WTC11 (cell line): Measurements from ENCODE around the gene HSPG2.

ENCODE experiments used
- CBFB ChIP-seq: sonication (generic); formaldehyde crosslinking; IDR thresholded peaks from 2 replicates; pipeline ENCODE4 v1.8.1; 2022; ENCODE audit warnings: mild to moderate bottlenecking, low read depth, missing genetic modification reagents
- IRF2 ChIP-seq: sonication (generic); formaldehyde crosslinking; IDR thresholded peaks from 2 replicates; pipeline ENCODE4 v1.8.0; 2022; ENCODE audit warnings: low read depth, missing genetic modification reagents, borderline replicate concordance
- MYBL2 ChIP-seq: sonication (generic); formaldehyde crosslinking; IDR thresholded peaks from 2 replicates; pipeline ENCODE4 v1.8.1; 2023; ENCODE audit warnings: mild to moderate bottlenecking, moderate library complexity, missing genetic modification reagents
- NR1H2 ChIP-seq: sonication (generic); formaldehyde crosslinking; IDR thresholded peaks from 2 replicates; pipeline ENCODE4 v1.9.0; 2021; ENCODE audit warnings: mild to moderate bottlenecking, moderate library complexity, missing genetic modification reagents
- ZNF512 ChIP-seq: sonication (generic); formaldehyde crosslinking; IDR thresholded peaks from 2 replicates; pipeline ENCODE4 v1.8.1; 2022; ENCODE audit warnings: missing genetic modification reagents, borderline replicate concordance
- TF ChIP-seq, protein P1 (sequence below): fragments of 200-600 bp; IDR thresholded peaks from 2 replicates; pipeline ENCODE4 v1.8.0; 2022; ENCODE audit warnings: antibody characterized with exemption
- TF ChIP-seq, protein P2 (sequence below): sonication (generic); formaldehyde crosslinking; IDR thresholded peaks from 2 replicates; pipeline ENCODE4 v1.8.1; 2023; ENCODE audit warnings: mild to moderate bottlenecking, missing genetic modification reagents

GRCh38 chr1:21946836-21947587 is 9.9 kb upstream of the HSPG2 start:
- TF ChIP-seq, protein P1, sequence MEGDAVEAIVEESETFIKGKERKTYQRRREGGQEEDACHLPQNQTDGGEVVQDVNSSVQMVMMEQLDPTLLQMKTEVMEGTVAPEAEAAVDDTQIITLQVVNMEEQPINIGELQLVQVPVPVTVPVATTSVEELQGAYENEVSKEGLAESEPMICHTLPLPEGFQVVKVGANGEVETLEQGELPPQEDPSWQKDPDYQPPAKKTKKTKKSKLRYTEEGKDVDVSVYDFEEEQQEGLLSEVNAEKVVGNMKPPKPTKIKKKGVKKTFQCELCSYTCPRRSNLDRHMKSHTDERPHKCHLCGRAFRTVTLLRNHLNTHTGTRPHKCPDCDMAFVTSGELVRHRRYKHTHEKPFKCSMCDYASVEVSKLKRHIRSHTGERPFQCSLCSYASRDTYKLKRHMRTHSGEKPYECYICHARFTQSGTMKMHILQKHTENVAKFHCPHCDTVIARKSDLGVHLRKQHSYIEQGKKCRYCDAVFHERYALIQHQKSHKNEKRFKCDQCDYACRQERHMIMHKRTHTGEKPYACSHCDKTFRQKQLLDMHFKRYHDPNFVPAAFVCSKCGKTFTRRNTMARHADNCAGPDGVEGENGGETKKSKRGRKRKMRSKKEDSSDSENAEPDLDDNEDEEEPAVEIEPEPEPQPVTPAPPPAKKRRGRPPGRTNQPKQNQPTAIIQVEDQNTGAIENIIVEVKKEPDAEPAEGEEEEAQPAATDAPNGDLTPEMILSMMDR, result no peak
- no peak for TF ChIP-seq MYBL2 (CRISPR knock-in tag)
- no peak for TF ChIP-seq IRF2
- TF ChIP-seq, protein P2, sequence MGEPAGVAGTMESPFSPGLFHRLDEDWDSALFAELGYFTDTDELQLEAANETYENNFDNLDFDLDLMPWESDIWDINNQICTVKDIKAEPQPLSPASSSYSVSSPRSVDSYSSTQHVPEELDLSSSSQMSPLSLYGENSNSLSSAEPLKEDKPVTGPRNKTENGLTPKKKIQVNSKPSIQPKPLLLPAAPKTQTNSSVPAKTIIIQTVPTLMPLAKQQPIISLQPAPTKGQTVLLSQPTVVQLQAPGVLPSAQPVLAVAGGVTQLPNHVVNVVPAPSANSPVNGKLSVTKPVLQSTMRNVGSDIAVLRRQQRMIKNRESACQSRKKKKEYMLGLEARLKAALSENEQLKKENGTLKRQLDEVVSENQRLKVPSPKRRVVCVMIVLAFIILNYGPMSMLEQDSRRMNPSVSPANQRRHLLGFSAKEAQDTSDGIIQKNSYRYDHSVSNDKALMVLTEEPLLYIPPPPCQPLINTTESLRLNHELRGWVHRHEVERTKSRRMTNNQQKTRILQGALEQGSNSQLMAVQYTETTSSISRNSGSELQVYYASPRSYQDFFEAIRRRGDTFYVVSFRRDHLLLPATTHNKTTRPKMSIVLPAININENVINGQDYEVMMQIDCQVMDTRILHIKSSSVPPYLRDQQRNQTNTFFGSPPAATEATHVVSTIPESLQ (CRISPR knock-in tag), result no peak
- no peak for TF ChIP-seq CBFB (CRISPR knock-in tag)
- TF ChIP-seq NR1H2, result no peak
- no peak for TF ChIP-seq ZNF512 (CRISPR knock-in tag)
